ENCODE results near the gene RPS29.

Gene RPS29

GRCh38 chr14:49585803-49586672 lies at the start of gene RPS29:
Gene RPS29, minus strand, starts transcription at chr14:49586380. Its CDS starts 34 bp downstream, at chr14:49586346.
- no peaks in the 10 kb centered on the region for H3K27me3 ChIP-seq (ENCODE audit: control insufficient read depth in 1 of 2, insufficient read depth in 2 of 2, low read length in 2 of 2)
- peak within 1 kb of the TSS; percentile 87 for H3K9ac ChIP-seq (ENCODE audit: low read length)
- H3K4me1 ChIP-seq (ENCODE audit: insufficient read depth, low read length), result peaks cover 15% of the 10 kb centered on the region
- H3K9me3 ChIP-seq (ENCODE audit: low read length), result no peaks in the 10 kb centered on the region
- peak within 1 kb of the TSS; percentile 86 for H3K27ac ChIP-seq (ENCODE audit: low read depth, low read length)
- H3K36me3 ChIP-seq (ENCODE audit: insufficient read depth, low read length), result peaks cover 22% of the 10 kb centered on the region
- peak within 1 kb of the TSS; percentile 67 to 89 for H3K4me3 ChIP-seq (ENCODE audit: low read depth in 1 of 2, low read length in 2 of 2)

GRCh38 chr14:49634547-49635334 lies 48.6 kb upstream of the RPS29 start, which contains the start of gene DNAAF2:
Gene DNAAF2, minus strand, starts transcription at chr14:49635244. Its CDS starts 95 bp downstream, at chr14:49635149.
- Histone ChIP-seq H3K27ac (ENCODE audit: low read depth, low read length) (peak within 1 kb of the TSS; percentile 95), H3K36me3 (ENCODE audit: insufficient read depth, low read length) (peaks cover 20% of the 10 kb centered on the region), H3K4me1 (ENCODE audit: insufficient read depth, low read length) (peaks cover 6% of the 10 kb centered on the region), H3K9ac (ENCODE audit: low read length) (peak within 1 kb of the TSS; percentile 74), H3K27me3 (ENCODE audit: control insufficient read depth in 1 of 2, insufficient read depth in 2 of 2, low read length in 2 of 2) (no peaks in the 10 kb centered on the region), H3K9me3 (ENCODE audit: low read length) (no peaks in the 10 kb centered on the region), H3K4me3 (ENCODE audit: low read depth in 1 of 2, low read length in 2 of 2) (peak within 1 kb of the TSS; percentile 87 to 97)

- H3K9ac ChIP-seq (ENCODE audit: low read length), result peak overlapping the region; percentile 74
- H3K36me3 ChIP-seq (ENCODE audit: insufficient read depth, low read length), result peaks cover 15% of the 10 kb centered on the region
- H3K27me3 ChIP-seq (ENCODE audit: control insufficient read depth in 1 of 2, insufficient read depth in 2 of 2, low read length in 2 of 2), result no peaks in the 10 kb centered on the region
- H3K4me3 ChIP-seq (ENCODE audit: low read depth in 1 of 2, low read length in 2 of 2), result peak overlapping the region; percentile 87 to 97
- peak overlapping the region; percentile 95 for H3K27ac ChIP-seq (ENCODE audit: low read depth, low read length)
- H3K4me1 ChIP-seq (ENCODE audit: insufficient read depth, low read length), result peaks cover 6% of the 10 kb centered on the region
- H3K9me3 ChIP-seq (ENCODE audit: low read length), result no peaks in the 10 kb centered on the region
Measured at GRCh38 chr14:49633640-49634546, 47.7 kb upstream of the RPS29 start.

- no peak overlapping the region for H3K9ac ChIP-seq (ENCODE audit: low read length)
- no peak overlapping the region for H3K4me3 ChIP-seq (ENCODE audit: low read depth in 1 of 2, low read length in 2 of 2)
- H3K36me3 ChIP-seq (ENCODE audit: insufficient read depth, low read length), result no peaks in the 10 kb centered on the region
- no peak overlapping the region for H3K27ac ChIP-seq (ENCODE audit: low read depth, low read length)
- no peaks in the 10 kb centered on the region for H3K9me3 ChIP-seq (ENCODE audit: low read length)
- H3K27me3 ChIP-seq (ENCODE audit: control insufficient read depth in 1 of 2, insufficient read depth in 2 of 2, low read length in 2 of 2), result no peaks in the 10 kb centered on the region
- H3K4me1 ChIP-seq (ENCODE audit: insufficient read depth, low read length), result peaks cover 26% of the 10 kb centered on the region
Measured at GRCh38 chr14:49623941-49624839, 38.0 kb upstream of the RPS29 start.

- H3K27me3 ChIP-seq (ENCODE audit: control insufficient read depth in 1 of 2, insufficient read depth in 2 of 2, low read length in 2 of 2), result no peaks in the 10 kb centered on the region
- no peaks in the 10 kb centered on the region for H3K9me3 ChIP-seq (ENCODE audit: low read length)
- no peak overlapping the region for H3K4me3 ChIP-seq (ENCODE audit: low read depth in 1 of 2, low read length in 2 of 2)
- H3K36me3 ChIP-seq (ENCODE audit: insufficient read depth, low read length), result peaks cover 6% of the 10 kb centered on the region
- peaks cover 29% of the 10 kb centered on the region for H3K4me1 ChIP-seq (ENCODE audit: insufficient read depth, low read length)
- H3K9ac ChIP-seq (ENCODE audit: low read length), result no peak overlapping the region
- H3K27ac ChIP-seq (ENCODE audit: low read depth, low read length), result no peak overlapping the region
Measured at GRCh38 chr14:49623387-49623786, 37.2 kb upstream of the RPS29 start.

- H3K36me3 ChIP-seq (ENCODE audit: insufficient read depth, low read length), result peaks cover 8% of the 10 kb centered on the region
- H3K4me1 ChIP-seq (ENCODE audit: insufficient read depth, low read length), result peaks cover 29% of the 10 kb centered on the region
- H3K9me3 ChIP-seq (ENCODE audit: low read length), result no peaks in the 10 kb centered on the region
- H3K27ac ChIP-seq (ENCODE audit: low read depth, low read length), result no peak overlapping the region
- H3K9ac ChIP-seq (ENCODE audit: low read length), result no peak overlapping the region
- H3K4me3 ChIP-seq (ENCODE audit: low read depth in 1 of 2, low read length in 2 of 2), result peak overlapping the region in 1 of 2 donors; percentile 99
- H3K27me3 ChIP-seq (ENCODE audit: control insufficient read depth in 1 of 2, insufficient read depth in 2 of 2, low read length in 2 of 2), result no peaks in the 10 kb centered on the region
Measured at GRCh38 chr14:49622022-49622607, 35.9 kb upstream of the RPS29 start.

GRCh38 chr14:49621114-49621881 lies 35.1 kb upstream of the RPS29 start:
- H3K27ac ChIP-seq (ENCODE audit: low read depth, low read length), result peak overlapping the region; percentile 97
- H3K9ac ChIP-seq (ENCODE audit: low read length), result peak overlapping the region; percentile 36
- no peaks in the 10 kb centered on the region for H3K9me3 ChIP-seq (ENCODE audit: low read length)
- H3K27me3 ChIP-seq (ENCODE audit: control insufficient read depth in 1 of 2, insufficient read depth in 2 of 2, low read length in 2 of 2), result no peaks in the 10 kb centered on the region
- peak overlapping the region; percentile 92 to 99 for H3K4me3 ChIP-seq (ENCODE audit: low read depth in 1 of 2, low read length in 2 of 2)
- H3K36me3 ChIP-seq (ENCODE audit: insufficient read depth, low read length), result peaks cover 8% of the 10 kb centered on the region
- H3K4me1 ChIP-seq (ENCODE audit: insufficient read depth, low read length), result peaks cover 29% of the 10 kb centered on the region

- H3K4me1 ChIP-seq (ENCODE audit: insufficient read depth, low read length), result peaks cover 29% of the 10 kb centered on the region
- H3K9me3 ChIP-seq (ENCODE audit: low read length), result no peaks in the 10 kb centered on the region
- peak within 1 kb of the TSS; percentile 92 to 99 for H3K4me3 ChIP-seq (ENCODE audit: low read depth in 1 of 2, low read length in 2 of 2)
- peak within 1 kb of the TSS; percentile 99 for H3K9ac ChIP-seq (ENCODE audit: low read length)
- peak within 1 kb of the TSS; percentile 97 for H3K27ac ChIP-seq (ENCODE audit: low read depth, low read length)
- H3K36me3 ChIP-seq (ENCODE audit: insufficient read depth, low read length), result peaks cover 8% of the 10 kb centered on the region
- no peaks in the 10 kb centered on the region for H3K27me3 ChIP-seq (ENCODE audit: control insufficient read depth in 1 of 2, insufficient read depth in 2 of 2, low read length in 2 of 2)
Measured at GRCh38 chr14:49620182-49621113, 34.3 kb upstream of the RPS29 start, which contains the start of the genes MGAT2 and RPL36AL. Gene MGAT2, plus strand, starts transcription at chr14:49620799. Its CDS starts 470 bp downstream, at chr14:49621269. Gene RPL36AL, minus strand, starts transcription at chr14:49620626. Its CDS starts 1,522 bp downstream, at chr14:49619104.
